K562 (cell line): Measurements from ENCODE around the gene LRP1B. TPM values are rescaled to one million over a fixed set of nuclear protein-coding genes. Genes with fewer than 3 reads are reported as not detected.

Source experiments
- ATAC-seq: fragments of 200-7000 bp; cut with Tn5 transposase; 3 replicates; pipeline ENCODE4 v1.9.1; 2020; ENCODE audit warnings: moderate library complexity
- BruUV-seq: library from RNA; stranded (reverse); fragments of 400-500 nt; replicated peaks from 2 replicates; lab custom pipeline; 2021; lab: Mats Ljungman, UMichigan
- CTCF ChIA-PET: fragments of 300-600 bp; formaldehyde crosslinking; extraction: SDS; loops from one replicate; lab custom pipeline; 2021; ENCODE audit warnings: low intra/inter-chr PET ratio; lab: Yijun Ruan, JAX
- POLR2A ChIA-PET: fragments of 300-600, 350-650 bp; sonication (Branson Sonifier 250); formaldehyde crosslinking; extraction: SDS; loops from one replicate; lab custom pipeline; 2021; ENCODE audit warnings: antibody characterized with exemption, inconsistent platforms; lab: Yijun Ruan, JAX
- DNase-seq, 4 experiments: peaks; one replicate each; pipeline versions ENCODE4 v3.0.0 to v3.0.0-alpha.2; 2011 to 2018; ENCODE audit warnings: low spot score in 3 of 4, mixed read lengths in 3 of 4; ENCODE audit errors: extremely low read depth in 1 of 4
- FAIRE-seq: peaks from 2 replicates; lab custom pipeline; 2011; peaks lifted over from hg19 to GRCh38; lab: Jason Lieb, UNC
- H2AFZ ChIP-seq: 2 replicates; pipeline ENCODE4 v1.6.0; 2011; ENCODE audit warnings: low read depth, low read length, control low read depth, inconsistent platforms
- H3K27ac ChIP-seq: fragments of 200-600 bp; 3 replicates; pipeline ENCODE4 v1.8.0; 2011; ENCODE audit warnings: low read depth, mild to moderate bottlenecking, control low read depth, inconsistent platforms, low read length, moderate library complexity, mixed read lengths; ENCODE audit errors: extremely low read depth
- H3K27me3 ChIP-seq, 2 experiments: fragments of 300-600 bp in 1 of 2; 2 replicates in 1 of 2; 3 replicates in 1 of 2; pipeline versions ENCODE4 v1.6.0 to v1.8.0; 2011; ENCODE audit warnings: inconsistent platforms in 2 of 2, low read length in 2 of 2, mild to moderate bottlenecking in 1 of 2, mixed read lengths in 1 of 2, moderate library complexity in 1 of 2; ENCODE audit not compliant: control insufficient read depth in 2 of 2, insufficient read depth in 2 of 2
- H3K36me3 ChIP-seq: fragments of 300-600 bp; 3 replicates; pipeline ENCODE4 v1.8.0; 2011; ENCODE audit warnings: mild to moderate bottlenecking, low read length, inconsistent platforms; ENCODE audit not compliant: control insufficient read depth, insufficient read depth
- H3K4me1 ChIP-seq, 2 experiments: fragments of 200-600 bp in 1 of 2; replicated peaks in 1 of 2; 2 replicates in 1 of 2; 3 replicates in 1 of 2; pipeline versions ENCODE4 v1.5.1 to v1.8.0; 2011; ENCODE audit warnings: inconsistent platforms in 2 of 2, low read length in 2 of 2, mild to moderate bottlenecking in 1 of 2, mixed read lengths in 1 of 2, moderate library complexity in 1 of 2; ENCODE audit not compliant: control insufficient read depth in 2 of 2, insufficient read depth in 2 of 2
- H3K4me2 ChIP-seq: 2 replicates; pipeline ENCODE4 v1.6.1; 2011; ENCODE audit warnings: low read length, control low read depth, inconsistent platforms, mixed read lengths; ENCODE audit not compliant: insufficient read depth
- H3K4me3 ChIP-seq: fragments of 200-600 bp; sonication (generic), shearing (Covaris generic); 2 replicates; pipeline ENCODE4 v1.5.1; 2016; ENCODE audit warnings: control low read depth, inconsistent platforms
- H3K79me2 ChIP-seq: fragments of 200-600 bp; 3 replicates; pipeline ENCODE4 v1.8.0; 2011; ENCODE audit warnings: low read length, inconsistent platforms; ENCODE audit not compliant: control insufficient read depth, insufficient read depth
- H3K9ac ChIP-seq, 2 experiments: 2 replicates each; pipeline versions ENCODE4 v1.6.0 to v1.6.1; 2011; ENCODE audit warnings: low read depth in 2 of 2, low read length in 2 of 2, control low read depth in 1 of 2, inconsistent platforms in 1 of 2, mild to moderate bottlenecking in 1 of 2, mixed read lengths in 1 of 2; ENCODE audit not compliant: insufficient read depth in 1 of 2
- H3K9me1 ChIP-seq: one replicate; pipeline ENCODE4 v1.6.0; 2011; ENCODE audit warnings: inconsistent platforms, mild to moderate bottlenecking, low read length, moderate library complexity; ENCODE audit not compliant: control insufficient read depth, insufficient read depth
- H3K9me3 ChIP-seq: replicated peaks from 2 replicates; pipeline ENCODE4 v1.5.1; 2011; ENCODE audit warnings: low read depth, low read length, inconsistent platforms; ENCODE audit not compliant: control insufficient read depth, insufficient read depth
- H4K20me1 ChIP-seq: replicated peaks from 2 replicates; pipeline ENCODE4 v1.6.1; 2011; ENCODE audit warnings: low read length, inconsistent platforms, mixed read lengths; ENCODE audit not compliant: control insufficient read depth, insufficient read depth
- CBX2 ChIP-seq: fragments of 200-600 bp; sonication (generic); IDR thresholded peaks from one replicate; pipeline ENCODE4 v1.6.1; 2012; ENCODE audit warnings: mild to moderate bottlenecking, low read length, inconsistent platforms; ENCODE audit not compliant: insufficient read depth, poor library complexity, severe bottlenecking
- KDM1A ChIP-seq, 2 experiments: fragments of 450-650 bp; IDR thresholded peaks; 2 replicates each; pipeline ENCODE4 v1.6.1; 2016; ENCODE audit warnings: mild to moderate bottlenecking in 2 of 2
- KLF13 ChIP-seq: fragments of 450-650 bp; IDR thresholded peaks from 2 replicates; pipeline ENCODE4 v1.6.1; 2016; ENCODE audit warnings: missing genetic modification characterization, low read depth, mild to moderate bottlenecking, missing compliant biosample characterization, moderate library complexity, borderline replicate concordance
- NR2F6 ChIP-seq: fragments of 450-650 bp; formaldehyde crosslinking; IDR thresholded peaks from 2 replicates; pipeline ENCODE4 v1.4.0; 2020; ENCODE audit warnings: mild to moderate bottlenecking
- PHB2 ChIP-seq: fragments of 450-650 bp; IDR thresholded peaks from 2 replicates; pipeline ENCODE4 v1.6.1; 2017; ENCODE audit warnings: low read depth
- RB1 ChIP-seq: fragments of 450-650 bp; IDR thresholded peaks from 2 replicates; pipeline ENCODE4 v1.6.1; 2017; ENCODE audit warnings: low read depth, mild to moderate bottlenecking
- SAFB2 ChIP-seq: fragments of 200-400 bp; formaldehyde crosslinking; IDR thresholded peaks from 2 replicates; pipeline ENCODE4 v1.6.1; 2018; ENCODE audit warnings: borderline replicate concordance, low read length, low read depth, moderate library complexity; ENCODE audit not compliant: severe bottlenecking
- SMAD2 ChIP-seq: fragments of 150-350 bp; IDR thresholded peaks from 2 replicates; pipeline ENCODE4 v1.6.1; 2014; ENCODE audit warnings: low read depth, mild to moderate bottlenecking, low read length
- SMARCA5 ChIP-seq: fragments of 450-650 bp; IDR thresholded peaks from 2 replicates; pipeline ENCODE4 v1.6.1; 2016
- ZNF121 ChIP-seq: sonication (generic); formaldehyde crosslinking; conservative IDR thresholded peaks from 2 replicates; pipeline ENCODE4 v1.8.0; 2022; ENCODE audit warnings: missing genetic modification reagents
- ZNF644 ChIP-seq: fragments of 200-800 bp; sonication (Bioruptor generic); IDR thresholded peaks from 2 replicates; pipeline ENCODE4 v1.6.1; 2016; ENCODE audit warnings: low read depth, missing genetic modification characterization, missing compliant biosample characterization
- ZNF717 ChIP-seq: fragments of 250-450 bp; sonication (Bioruptor Pico); IDR thresholded peaks from 2 replicates; pipeline ENCODE4 v1.5.0; 2021
- WGBS: fragments of 100-300 bp; shearing (Covaris generic); methylation state at CpG from one replicate; pipeline ENCODE4 v1.1.6; 2016; ENCODE audit warnings: low coverage, mixed read lengths; ENCODE audit not compliant: insufficient coverage; ENCODE audit errors: missing lambda C conversion rate; 5-methylcytosine and 5-hydroxymethylcytosine counted together
- in situ Hi-C: fragments of 300-500 bp; cut with MboI; formaldehyde crosslinking; loops from 4 replicates; pipeline ENCODE4 v1.15.0; 2018; ENCODE audit warnings: inconsistent platforms, mixed read lengths
- intact Hi-C: fragments of 100-400 bp; cut with micrococcal nuclease; formaldehyde crosslinking; loops from 2 replicates; pipeline ENCODE4 v1.14.2; 2022
- polyA plus RNA-seq, 8 experiments: library from polyadenylated mRNA; depleted of rRNA in 4 of 8; stranded (reverse) in 5 of 8; unstranded in 3 of 8; fragments of >200 nt; fragmentation: Nextera tagmentation in 2 of 8; fragmentation: Illumina TruSeq in 1 of 8; extraction: Ambion mirVana in 2 of 8; extraction: Trizol in 1 of 8; gene quantifications; 2 replicates each; pipeline versions ENCODE4 v1.2.1 to v1.2.3, GENCODE V29; 2011 to 2014; ENCODE audit warnings: inconsistent platforms in 1 of 8, missing spikeins in 1 of 8
- total RNA-seq, 7 experiments: library from RNA; depleted of rRNA in 6 of 7; stranded (reverse); fragments of >200 nt in 6 of 7; fragmentation: Illumina TruSeq in 2 of 7; extraction: Trizol in 2 of 7; gene quantifications; 2 replicates each; pipeline versions ENCODE4 v1.2.1 to v1.2.3, GENCODE V29; 2011 to 2021; ENCODE audit warnings: low replicate concordance in 1 of 7
- TF ChIP-seq, protein P1 (sequence below): IDR thresholded peaks from 2 replicates; pipeline ENCODE4 v1.6.1; 2012; ENCODE audit warnings: low read depth, low read length, improper control_type of control experiment, borderline replicate concordance

The LRP1B gene
- total and polyA plus RNA-seq, 9 of the 15 experiments (the other 6 are each of a cell fraction or from before 2014, with no cell fraction given): not detected

DNA sequence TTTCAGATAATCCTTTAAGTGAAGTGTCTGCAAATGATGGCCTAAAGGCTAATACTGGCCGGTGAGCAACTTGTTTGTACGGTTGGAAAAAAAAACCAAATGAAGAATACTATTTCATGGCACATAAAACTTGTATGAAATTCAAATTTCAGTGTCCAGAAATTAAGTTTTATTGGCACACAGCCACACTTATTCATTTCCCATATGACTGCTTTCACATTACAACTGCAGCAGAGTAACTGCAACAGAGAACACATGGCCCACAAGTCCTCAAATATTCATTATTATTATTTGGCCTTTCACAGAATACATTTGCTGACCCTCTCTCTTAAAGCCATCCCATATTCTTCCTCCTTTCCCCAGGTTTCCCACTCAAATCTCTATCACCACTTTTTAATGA is 1268.6 kb downstream of the LRP1B start:
- Histone ChIP-seq H3K36me3 (no peaks in the 10 kb centered on the region), H4K20me1 (no peaks in the 10 kb centered on the region)
- TF ChIP-seq NR2F6 (CRISPR knock-in tag): no peak
- no peak for TF ChIP-seq ZNF121 (CRISPR knock-in tag)
- TF ChIP-seq ZNF717 (CRISPR knock-in tag): no peak
- TF ChIP-seq ZNF644 (tag): no peak
- TF ChIP-seq SAFB2: no peak
- no peak for TF ChIP-seq RB1
- TF ChIP-seq KLF13 (tag): no peak
- TF ChIP-seq SMARCA5: no peak
- TF ChIP-seq PHB2: no peak
- no peak for TF ChIP-seq SMAD2
- TF ChIP-seq CBX2: no peak
- no peak for TF ChIP-seq KDM1A (IDR thresholded peaks at IDR 0.05)
- TF ChIP-seq, protein P1, sequence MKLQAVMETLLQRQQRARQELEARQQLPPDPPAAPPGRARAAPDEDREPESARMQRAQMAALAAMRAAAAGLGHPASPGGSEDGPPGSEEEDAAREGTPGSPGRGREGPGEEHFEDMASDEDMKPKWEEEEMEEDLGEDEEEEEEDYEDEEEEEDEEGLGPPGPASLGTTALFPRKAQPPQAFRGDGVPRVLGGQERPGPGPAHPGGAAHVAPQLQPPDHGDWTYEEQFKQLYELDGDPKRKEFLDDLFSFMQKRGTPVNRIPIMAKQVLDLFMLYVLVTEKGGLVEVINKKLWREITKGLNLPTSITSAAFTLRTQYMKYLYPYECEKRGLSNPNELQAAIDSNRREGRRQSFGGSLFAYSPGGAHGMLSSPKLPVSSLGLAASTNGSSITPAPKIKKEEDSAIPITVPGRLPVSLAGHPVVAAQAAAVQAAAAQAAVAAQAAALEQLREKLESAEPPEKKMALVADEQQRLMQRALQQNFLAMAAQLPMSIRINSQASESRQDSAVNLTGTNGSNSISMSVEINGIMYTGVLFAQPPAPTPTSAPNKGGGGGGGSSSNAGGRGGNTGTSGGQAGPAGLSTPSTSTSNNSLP: no peak
- TF ChIP-seq, all 486 proteins: peak for 0
- in situ Hi-C loops: no loop called here
- H3K9me1 ChIP-seq: no peaks in the 10 kb centered on the region
- H3K4me2 ChIP-seq: no peak overlapping the region
- FAIRE-seq (no peak), ATAC-seq (no peak), DNase-seq (no peak)
- no peaks in the 10 kb centered on the region for H3K4me1 ChIP-seq
- no peak overlapping the region for H2AFZ ChIP-seq
- no peak overlapping the region for H3K9ac ChIP-seq
- no peak overlapping the region for H3K27ac ChIP-seq
- H3K27me3 ChIP-seq: no peaks in the 10 kb centered on the region
- H3K4me3 ChIP-seq: no peak overlapping the region
- POLR2A ChIA-PET: interaction anchor here (0.6 kb wide), 1 partner anchor 339 kb away, joined by 3 read pairs; no protein-coding TSS in a partner anchor
- BruUV-seq: no TSS peak
- CTCF ChIA-PET: no interaction called here
- H3K9me3 ChIP-seq: no peaks in the 10 kb centered on the region
- intact Hi-C loops: loop anchor here (10.0 kb wide), 1 partner anchor 1937 kb away; no protein-coding TSS in a partner anchor
- whole genome bisulfite sequencing: 3% methylated on average over 2 of the region's 2 CpGs
- no peaks in the 10 kb centered on the region for H3K79me2 ChIP-seq
